Kidney tubule cell (primary cell): ENCODE measurements around the gene POU3F2.
A peak's percentile ranks its signal among the peaks of the same experiment; 100 is the strongest.

Source experiments
- DNase-seq: peaks from one replicate; pipeline ENCODE4 v3.0.0-alpha.2; 2018; ENCODE audit warnings: low spot score

Gene POU3F2

GRCh38 chr6:98831057-98831958, 3.1 kb upstream of the POU3F2 start:
- DNase-seq: no peak

DNA sequence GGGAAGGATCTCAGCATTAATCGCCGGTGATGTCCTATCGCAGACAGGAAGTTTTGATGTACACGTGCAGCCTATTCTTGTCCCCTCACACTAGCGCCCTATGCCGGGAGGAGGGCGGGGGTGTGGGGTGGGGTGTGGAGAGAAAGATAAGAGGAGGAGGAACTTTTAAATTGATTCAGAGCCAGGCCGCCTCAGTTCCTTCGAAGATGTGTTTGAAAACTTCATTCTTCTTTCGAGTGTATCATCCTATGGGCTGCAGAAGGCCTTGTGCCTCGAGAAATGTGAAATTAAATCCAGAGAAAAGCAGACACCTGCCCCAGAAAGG, 2.5 kb upstream of the POU3F2 start:
- no peak for DNase-seq

DNA sequence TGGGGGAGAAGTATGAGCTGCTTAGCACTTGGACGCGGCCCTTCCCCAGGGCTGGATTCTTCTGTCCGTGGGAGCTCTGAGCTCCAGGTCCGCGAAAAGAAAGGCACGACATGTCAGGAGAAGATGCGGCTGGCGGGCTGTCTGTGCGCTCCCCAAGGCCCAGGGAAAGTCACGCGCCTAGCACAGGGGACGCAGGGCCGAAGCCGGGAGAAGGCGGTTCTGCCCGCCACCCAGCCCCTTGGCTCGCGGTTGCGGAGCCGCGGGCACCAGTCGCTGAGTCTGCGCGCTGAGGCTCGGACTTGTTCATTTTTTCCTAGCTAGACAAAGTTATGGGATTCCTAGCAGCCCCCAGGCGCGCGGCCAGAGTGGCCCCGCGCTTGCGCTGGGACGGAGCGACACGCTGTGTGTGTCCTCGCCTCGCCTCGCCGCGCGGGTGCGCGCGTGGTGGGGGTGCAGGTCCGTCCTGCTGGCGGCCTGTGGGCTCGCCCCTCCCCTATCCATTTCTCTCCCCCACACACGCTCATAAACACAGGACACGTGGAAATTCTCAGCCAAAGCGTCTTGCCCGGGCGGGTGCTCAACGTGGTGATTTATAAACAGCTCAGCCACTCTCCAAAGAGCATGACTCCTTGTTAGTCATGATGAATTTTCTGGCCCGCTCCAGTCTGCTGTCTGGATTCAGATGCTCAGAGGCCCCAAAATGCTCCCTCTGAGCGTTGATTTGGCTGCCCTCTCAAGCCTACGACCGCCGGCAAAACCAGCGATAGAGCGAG, 1.9 kb upstream of the POU3F2 start:
- peak; percentile 81 for DNase-seq

GRCh38 chr6:98833057-98833306, 1.4 kb upstream of the POU3F2 start:
- peak; percentile 29 for DNase-seq

GRCh38 chr6:98833307-98834059, 891 bp upstream of the POU3F2 start:
- DNase-seq: peak; percentile 18

GRCh38 chr6:98835149-98836024, 1.0 kb downstream of the POU3F2 start:
- no peak for DNase-seq

DNA sequence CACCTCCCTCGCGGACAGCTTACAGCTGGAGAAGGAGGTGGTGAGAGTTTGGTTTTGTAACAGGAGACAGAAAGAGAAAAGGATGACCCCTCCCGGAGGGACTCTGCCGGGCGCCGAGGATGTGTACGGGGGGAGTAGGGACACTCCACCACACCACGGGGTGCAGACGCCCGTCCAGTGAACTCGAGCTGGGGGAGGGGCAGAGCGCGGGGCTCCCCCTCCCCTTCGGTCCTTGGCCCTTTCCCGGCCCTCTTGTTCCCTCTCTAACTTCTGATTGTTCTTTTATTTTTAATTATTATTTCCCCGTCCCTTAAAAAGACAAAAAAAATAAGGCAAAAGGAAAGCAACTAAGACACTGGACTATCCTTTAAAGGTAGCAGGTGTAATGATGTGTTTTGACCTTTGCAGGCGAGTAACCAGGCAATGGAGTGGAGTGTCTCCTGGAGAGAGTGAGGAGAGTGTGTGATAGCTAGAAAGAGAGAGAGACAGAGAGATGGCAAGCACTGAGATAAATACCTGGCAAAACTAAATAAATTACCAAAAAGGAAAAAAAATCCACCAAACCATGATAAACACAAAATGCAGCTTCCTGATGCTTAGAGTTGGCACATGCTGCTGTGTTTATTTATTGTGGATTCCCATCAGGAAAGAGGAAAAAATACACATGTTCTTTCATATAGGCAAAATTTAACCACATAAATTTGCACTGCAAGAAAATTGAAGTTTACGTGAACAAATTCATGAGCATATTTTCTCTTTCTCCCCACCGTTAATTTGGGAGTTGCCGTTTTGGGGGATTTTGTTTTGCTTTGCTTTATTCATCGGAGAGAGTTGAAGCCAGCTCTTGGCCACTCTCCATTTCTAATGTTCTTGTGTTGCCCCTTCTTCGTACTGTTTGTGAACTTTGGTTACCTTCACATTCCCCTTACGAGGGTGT, 1.9 kb downstream of the POU3F2 start:
- no peak for DNase-seq

DNA sequence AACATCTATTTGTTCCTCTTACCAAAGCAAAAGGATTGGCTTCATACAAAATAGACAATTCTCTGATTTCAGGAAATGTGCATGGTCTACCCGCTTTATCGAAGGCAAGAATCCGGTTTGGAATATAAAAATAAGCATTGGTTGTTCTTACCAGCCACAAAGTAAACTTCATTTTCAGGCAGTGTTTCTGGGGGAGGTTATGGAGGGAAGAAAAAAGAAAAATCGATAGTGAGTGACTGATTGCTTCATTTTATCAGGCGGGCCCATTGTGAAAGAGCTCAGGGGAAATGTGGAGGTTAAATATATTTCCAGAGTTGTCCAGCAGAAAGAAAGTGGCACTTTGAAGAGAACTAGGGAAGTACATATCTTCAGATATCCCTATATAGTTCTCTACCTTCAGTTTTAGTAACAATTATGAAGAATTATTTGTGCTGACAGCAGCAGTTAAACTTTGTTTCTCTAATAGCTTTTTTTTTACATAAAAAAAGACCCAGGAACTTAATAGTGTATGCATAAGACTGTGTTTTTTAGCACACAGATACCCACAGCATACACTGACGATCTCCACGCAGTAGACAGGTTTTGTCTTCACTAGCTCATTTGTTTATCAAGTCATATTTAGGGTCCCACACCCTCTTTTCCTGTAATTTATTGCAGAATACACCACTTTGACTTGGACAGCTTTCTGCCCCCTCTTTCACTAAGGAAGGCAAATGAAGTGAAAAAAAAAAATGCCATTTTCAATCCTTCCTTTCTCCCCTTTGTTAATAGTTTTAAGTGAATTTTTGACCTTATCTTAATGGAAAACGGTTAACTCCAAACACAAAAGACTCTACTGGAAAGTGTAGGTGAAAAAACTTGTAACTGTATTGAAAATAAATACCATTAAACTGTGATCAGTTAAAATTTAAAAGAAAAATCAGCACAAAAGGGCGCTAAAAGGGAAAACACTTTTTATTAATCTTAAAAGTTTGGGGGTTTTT, 2.9 kb downstream of the POU3F2 start:
- no peak for DNase-seq

DNA sequence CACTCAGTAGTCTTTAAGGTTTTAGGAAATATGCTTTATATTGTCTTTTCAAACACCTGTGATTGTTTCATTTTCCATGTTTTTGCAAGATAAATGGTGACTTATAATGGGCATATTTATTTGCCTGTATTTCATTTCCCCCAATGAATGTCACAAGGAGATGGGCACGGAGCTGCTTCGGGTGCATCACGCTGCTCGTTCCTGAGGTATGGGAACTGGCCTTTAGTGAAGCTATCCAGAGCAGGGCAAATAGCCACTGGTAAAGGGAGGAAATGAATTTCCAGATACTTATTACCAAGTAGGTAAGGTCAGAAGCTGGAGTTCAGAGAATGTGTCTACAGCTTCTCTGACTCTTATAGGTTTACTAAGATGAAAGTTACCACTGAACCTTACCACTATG, 3.7 kb downstream of the POU3F2 start:
- DNase-seq: no peak

DNA sequence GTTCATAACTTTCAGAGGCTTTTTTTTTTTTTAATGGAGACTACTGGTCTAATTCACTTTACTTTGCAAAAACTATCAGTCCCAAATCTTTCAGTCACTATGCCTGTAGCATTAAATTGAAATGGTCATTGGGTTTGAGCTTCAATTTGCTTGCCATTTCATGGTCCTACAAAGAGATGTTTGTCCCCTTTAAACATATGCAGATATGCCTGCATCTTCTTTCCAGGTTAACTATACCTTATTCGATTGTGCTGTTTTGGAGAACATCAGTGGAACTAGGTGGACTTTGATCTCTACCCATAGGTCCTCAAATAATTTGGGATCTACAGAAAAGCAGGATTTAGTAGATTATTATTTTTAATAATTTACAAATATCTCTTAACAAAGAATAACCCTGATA, 4.6 kb downstream of the POU3F2 start:
- no peak for DNase-seq

- peak; percentile 22 for DNase-seq
These were observed 5.5 kb downstream of the POU3F2 start for GRCh38 chr6:98839781-98840361.

- DNase-seq: no peak
These were observed 6.0 kb downstream of the POU3F2 start for GRCh38 chr6:98840385-98840784.

DNA sequence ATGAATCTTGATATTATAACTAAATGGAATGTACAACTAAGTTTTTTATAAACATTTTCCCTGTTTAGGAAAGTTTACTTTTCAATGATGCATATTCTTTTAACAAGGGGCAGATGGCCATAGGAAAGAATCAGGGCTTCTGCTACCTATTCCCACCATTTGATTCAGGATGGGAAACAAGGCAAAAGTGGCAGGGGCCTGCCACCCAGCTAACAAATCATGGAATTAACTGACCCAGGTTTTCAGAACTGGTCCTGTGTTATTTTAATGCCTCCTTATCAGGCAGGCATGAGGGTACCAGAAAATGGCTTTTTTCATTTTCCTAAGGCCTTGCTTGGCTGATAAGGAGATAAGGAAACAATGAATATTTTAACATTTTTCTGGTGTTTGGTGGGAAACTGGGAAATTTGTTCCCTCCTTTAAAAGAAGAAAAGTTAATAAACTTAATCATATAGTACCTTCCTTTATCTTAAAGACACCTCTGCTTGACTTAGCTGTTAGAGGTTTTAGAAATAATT, 6.7 kb downstream of the POU3F2 start:
- DNase-seq: no peak

DNA sequence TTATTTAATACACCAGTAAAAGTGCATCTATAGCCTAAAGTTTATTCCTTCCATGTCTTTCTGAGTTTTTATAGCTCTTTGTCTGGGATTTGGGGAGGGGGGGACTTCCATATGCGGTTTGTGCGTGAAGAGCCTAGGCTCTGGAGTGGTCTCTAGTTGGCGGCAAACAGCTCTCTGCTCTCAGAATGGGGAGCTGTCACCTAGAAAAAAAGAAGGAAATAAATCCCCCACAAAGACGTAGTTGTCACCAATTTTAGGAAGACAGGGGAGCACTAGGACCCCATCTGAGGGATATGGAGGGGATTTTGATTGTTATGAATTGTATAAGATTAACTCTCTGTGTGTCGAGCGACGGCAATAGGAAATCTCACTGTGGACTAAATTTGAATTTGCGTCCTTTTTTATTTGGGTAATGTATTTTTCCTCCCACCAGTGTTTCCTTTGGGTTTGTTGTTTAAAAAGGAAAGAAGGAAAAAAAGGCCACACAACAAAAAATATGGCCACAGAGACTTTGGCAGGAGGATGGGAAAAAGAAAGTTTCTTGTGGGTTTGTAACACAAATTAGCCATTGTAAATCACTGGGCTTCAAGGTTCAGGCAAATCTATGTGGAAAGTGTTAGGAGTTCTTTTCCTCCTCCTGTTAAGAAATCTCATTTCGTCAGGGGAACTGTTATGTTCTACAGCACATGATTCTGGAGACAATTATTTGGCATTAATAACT, 7.4 kb downstream of the POU3F2 start:
- no peak for DNase-seq

GRCh38 chr6:98842342-98843180, 8.2 kb downstream of the POU3F2 start:
- DNase-seq: no peak

DNA sequence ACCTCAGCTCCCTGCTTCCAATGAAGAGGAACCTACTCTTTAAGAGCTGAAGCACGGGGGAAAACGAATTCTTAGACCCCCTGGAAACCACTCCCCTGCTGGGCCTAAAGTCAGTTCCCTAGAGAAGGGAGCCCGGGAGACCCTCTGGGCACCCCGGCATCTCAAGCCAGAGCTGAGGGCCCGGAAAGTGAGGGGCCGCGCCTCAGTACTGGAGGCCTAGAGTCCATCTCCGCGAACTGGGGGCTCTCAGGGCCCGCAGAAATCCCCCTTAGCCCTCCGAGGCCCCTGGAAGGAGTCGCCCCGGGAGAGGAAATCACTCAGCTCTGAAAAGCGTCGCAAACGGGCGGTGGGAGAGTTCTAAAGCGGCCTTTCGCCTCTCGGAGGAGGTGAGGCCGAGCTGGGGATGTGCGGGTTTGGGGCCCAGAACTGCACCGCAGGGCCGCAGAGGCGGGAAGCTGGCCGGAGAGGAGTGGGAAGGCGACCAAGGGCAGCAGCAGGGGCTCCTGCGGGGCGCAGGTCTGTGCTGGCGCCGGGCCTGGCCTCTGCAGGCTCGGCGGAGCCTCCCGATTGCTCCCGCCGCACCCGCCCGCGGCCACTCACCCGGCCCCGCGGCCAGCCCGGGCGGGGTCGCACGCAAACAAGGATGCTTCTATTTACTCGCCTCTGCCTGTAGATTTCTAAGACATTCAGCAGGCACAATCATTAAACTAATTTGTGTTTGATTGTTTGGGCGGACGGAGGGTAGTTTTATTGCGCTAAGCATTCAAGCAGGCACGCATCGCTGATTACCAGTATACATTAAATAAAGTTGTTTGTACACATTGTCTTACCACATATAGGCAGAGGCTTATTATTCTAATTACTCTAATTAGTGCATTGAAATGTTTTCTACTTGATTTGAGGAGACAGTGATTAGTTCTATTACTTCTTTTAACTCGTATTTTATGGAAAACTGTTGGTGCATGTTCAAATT, 9.2 kb downstream of the POU3F2 start:
- DNase-seq: no peak
